GM19025 (cell line): ENCODE data around the gene HIRA.

Experiments used
- ATAC-seq: cut with Tn5 transposase; IDR thresholded peaks from one replicate; pipeline ENCODE4 v1.9.1; 2021; ENCODE audit warnings: mild to moderate bottlenecking, low read depth, moderate library complexity; ENCODE audit not compliant: unreplicated experiment

HIRA gene

DNA sequence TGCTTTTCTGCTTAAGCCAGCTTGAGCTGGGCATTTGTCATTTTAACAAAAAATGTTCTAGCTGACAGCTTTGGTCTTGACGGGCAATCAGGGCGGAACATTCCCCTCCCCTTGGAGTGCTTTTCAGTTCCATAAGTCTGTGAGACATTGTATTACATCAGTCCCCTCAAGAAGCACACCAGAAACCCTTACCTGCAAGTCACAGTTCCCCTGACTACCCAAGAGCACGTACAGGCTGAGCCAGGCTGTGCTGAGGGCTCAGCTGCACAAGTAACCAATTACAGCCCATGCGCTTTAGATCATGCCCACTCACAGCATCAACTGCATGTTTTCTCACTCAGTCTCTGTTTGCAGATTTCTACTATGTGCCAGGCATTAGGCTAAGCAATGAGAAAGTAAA is 19.1 kb downstream of the HIRA start:
- ATAC-seq = no peak

DNA sequence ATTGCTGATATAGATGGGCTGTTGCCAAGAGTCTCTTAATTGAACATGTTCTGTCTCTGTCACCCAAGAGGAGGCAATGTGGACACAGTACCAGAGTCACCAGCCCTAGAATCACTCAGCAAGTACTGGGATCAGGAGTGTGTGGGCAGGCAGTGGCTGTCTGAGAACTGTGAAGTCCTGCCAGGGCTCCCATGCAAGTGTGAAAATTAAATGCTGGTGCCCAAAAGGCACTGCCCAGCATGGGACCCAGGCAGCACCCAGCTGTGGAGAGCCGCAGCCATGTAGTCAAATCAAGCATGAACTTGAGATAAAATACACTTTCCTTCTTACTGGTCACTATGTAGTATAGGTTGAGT is 19.9 kb downstream of the HIRA start:
- ATAC-seq = no peak

DNA sequence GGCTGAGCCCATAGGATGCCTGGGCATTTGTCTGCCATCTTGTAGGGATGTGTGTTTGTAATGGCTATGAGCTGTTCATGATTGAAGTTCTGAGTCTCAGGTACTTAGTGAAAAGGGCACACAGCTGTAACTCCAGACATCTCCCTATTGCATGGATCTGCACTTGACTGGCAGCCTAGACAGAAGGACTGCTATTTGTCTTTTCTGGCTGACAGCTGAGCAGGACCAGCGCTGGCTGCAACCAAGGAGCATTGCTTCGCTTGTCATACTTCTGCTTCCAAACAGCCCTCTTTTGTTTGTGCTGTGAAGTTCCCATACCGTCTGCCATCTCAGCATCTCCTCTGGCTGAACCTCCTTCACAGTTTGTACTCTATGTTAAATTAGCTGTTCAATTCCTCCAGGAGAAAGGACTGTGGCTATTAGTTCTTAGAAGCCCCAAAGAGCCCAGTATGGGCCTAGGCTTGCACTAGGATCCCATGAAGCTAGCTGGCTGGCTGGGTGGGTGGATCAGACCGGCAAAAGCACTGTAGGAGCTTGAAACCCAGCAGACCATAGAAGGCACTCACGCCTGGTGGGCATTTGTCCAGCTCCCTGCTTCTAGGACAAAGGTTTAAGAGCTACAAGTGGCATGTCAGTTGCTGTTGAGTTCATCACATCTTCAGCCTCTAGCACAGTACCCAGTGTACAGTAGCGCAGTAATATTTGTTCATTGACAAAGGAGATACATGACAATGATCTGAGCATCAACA is 20.4 kb downstream of the HIRA start:
- no peak for ATAC-seq

DNA sequence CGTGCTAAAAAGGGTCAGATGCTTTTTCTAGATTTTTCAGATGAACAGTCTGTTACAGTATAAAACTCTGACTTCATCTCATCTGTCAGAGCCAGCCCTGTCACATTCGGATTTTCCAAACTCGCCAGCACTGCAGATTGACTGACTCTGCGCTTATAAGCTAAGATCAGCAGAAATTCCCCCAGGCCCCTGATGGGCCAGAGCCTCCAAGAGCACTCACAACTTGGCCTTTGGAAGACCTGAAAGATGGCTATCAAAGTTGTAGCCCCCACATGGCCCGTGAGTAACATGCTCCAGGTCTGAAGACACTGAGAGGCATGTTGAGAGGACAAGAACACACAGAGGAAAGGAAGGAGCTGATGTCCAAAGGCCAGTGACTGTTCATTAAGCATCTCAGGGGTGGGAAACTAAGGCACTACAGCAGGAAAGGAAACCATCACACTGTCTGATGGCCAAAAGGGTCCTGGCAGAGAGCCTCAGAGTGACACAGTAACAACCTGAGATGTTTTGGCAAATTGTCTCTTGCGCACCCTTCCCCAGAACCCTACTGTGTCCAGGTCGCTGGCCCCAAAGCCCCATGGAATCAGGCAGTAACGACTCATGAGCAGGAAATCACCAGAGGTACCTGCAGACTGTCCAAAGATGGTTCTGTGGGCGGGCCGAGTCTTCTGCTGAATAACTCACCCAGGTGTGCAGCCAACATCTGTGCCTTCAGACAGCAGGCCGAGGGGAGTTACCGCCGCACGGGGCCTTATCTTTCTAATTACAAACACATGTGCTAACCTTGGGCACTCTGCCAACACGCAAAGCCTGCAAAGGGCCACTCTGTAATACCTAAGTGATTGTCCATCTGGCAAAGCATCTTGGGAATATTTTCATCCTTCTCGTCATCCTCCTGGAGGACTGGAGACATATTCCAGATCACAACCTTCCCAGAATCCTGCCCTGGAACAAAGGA is 23.6 kb downstream of the HIRA start:
- no peak for ATAC-seq

DNA sequence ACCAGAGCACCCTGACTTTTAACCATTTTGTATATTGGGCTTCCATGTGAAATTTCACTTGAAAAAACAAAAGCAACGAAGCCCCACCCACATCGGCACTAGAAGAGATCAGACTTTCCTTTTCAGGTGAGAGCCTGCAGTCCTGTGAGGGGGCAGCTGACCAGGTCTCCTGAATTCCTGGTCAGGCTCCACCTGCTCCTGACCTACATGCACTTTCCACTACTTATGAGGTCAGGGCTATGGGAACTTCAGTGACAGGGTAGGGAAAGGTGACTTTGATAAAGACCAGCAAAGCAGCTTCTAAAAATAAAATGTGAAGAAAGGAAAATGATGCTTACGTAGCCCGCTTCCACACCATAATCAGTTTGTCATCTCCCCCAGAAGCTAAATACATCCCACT is 24.7 kb downstream of the HIRA start:
- ATAC-seq = no peak

DNA sequence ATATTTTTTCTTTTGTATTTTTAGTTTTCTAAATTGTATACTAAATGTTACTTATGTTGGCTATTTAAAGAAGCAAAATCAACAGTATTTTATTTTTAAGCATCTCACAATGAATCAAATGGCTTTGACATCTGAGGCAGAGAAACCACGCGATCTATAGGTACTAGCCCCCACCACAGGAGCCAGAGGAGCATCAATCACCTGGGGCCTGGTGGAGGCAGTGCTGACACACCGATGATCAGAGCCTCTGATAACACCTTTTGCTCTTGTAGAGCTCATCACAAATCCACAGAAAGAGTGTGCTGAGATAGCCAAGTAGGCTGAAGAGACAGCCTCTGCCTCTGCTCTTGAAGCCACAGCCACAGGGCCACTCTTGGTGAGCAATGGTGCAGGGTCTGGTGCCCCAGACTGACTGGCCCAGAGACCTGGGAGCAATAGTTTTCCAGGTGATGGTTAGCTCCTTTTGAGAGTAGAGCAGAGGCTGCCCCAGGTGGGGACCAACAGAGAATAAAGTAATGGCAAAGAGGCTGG is 25.2 kb downstream of the HIRA start:
- ATAC-seq = no peak

DNA sequence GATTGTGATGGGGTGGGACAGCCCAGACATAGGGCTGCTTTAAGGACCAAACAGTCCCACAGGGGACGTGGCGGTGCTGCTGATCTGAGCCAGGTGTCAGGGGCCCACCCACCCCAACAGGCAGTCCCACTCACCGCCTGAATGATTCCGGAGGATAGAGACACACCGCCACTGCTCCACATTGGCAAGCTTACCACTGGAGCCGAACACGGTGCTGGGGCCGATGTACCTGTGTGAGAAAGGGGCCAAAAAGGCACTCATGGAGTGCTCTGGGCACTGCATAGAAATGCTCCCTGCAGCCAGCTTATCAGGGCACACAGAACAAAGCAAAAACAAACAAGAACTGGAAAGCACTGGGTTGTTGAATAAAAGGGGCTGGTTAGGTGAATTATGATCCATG is 25.9 kb downstream of the HIRA start:
- ATAC-seq = no peak

DNA sequence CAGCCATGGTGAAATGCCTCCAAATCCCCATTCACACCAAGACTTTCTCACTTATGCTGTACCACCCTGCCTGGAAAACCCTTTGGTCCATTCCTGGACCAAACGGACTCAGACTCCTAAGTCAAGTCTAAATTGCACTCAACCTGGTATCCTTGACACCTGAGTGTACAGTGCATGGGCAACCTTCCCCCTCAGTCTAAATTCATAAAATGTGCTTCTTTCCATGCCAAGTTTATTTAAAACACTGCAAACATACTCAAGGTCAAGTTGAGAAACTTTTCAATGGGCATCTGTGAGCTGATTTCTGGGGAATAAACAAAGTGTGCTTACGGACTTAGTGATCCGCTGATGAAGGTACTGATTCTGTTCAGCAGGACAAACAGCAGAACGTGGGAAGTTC is 26.4 kb downstream of the HIRA start:
- no peak for ATAC-seq

DNA sequence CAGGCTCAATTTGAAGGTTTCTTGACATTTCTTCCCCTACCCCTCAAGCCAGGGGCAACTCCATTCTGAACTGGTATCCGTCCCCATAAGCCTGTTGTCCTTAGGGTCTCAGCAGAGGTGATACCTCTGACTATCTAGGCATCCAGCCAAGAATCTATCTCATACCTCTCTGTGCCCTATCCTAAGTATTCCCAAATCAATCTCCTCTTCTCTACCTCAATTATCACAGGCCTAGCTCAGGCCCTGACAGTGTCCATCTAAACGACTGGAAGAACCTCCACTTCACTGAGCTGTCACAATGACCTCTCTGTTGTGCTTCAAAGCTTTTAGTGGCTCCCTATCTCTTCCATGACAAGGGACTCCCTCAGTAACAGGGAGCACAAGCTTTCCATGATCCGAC is 26.9 kb downstream of the HIRA start:
- no peak for ATAC-seq

DNA sequence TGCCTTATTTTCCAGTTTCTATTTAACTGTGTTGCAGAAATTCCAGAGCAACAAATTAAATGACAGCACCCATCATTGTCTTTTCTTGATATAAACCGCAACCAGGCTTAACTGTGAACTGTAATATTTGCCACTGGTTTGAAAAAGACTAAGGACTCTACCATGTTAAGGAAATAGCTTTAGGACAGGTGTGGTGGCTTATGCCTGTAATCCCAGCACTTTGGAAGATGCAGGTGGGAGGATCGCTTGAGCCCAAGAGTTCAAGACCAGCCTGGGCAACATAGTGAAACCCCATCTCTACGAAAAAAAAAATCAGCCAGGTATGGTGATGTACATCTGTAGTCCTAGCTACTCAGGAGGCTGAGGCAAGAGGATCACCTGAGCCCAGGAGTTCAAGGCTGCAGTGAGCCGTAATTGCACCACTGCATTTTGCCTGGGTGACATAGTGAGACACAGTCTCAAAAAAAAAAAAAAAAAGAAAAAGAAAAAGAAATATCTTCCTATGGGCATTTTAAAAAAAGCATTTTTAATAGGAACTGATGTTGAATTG is 28.8 kb downstream of the HIRA start:
- ATAC-seq = no peak

DNA sequence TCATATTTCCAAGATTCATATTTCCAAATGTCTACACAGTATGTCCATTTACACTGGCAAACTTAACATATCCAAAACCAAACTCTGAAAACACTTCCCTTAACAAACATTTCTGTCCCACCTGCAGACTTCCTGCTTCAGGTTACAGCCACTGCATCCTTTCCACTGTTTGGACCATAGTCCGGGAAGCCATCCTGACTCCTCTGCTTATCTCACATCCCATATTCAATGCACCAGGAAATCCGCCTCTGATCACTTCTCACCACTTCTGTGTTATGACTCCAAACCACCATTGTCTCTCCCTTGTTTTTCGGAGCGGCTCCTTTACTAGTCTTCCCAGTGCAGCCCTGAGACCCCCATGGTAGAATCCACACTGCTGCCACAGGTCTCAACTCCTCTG is 30.1 kb downstream of the HIRA start:
- ATAC-seq = no peak

DNA sequence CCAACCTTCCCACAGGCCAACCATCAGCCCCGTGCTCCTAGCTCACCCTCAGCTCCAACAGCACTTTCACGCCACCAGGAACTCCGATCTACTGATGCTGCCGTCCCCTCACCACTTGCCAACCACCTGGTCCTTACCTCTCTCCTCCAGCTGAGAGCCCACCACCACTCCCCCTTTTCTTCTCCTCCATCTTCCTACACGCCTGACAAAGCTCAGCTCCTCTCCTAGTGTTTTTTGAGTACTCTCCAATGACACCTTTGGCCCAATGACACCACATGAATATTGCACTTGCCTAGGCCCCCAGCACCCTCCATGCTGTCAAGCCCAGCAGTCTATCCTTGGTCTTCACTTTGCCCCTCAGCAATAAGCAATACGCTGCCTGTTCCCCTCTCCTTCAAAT is 30.7 kb downstream of the HIRA start:
- no peak for ATAC-seq

DNA sequence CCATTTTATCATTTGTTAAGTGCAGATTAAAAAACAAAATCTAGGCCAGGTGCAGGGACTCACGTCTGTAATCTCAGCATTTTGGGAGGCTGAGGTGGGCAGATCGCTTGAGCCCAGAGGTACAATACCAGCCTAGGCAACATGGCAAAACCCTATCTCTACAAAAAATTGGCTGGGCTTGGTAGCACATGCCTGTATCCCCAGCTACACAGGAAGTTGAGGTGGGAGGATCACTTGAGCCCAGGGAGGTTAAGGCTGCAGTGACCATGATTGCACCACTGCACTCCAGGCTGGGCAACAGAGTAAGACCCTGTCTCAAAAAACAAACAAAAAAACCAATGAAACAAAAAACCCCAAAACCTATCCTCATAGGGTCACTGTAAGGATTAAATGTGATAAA is 32.9 kb downstream of the HIRA start:
- ATAC-seq = no peak

DNA sequence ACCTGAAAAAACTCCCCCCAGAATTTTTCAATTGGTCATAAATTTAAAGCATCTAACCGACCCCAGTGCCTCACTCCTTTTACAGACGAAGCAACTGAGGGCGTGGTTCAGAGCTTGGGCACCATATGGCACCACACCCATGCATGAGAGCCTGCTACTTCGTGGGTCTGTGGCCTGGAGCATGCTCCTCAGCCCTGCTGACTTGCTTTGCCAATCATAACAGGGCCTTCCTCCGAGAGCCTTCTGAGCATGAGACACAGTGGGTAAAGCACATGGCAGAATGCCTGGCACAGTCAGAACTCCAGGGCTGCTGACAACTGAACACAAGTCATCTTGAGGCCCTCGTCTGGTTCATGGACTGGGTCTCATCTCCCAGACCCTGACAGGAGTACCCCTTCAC is 33.3 kb downstream of the HIRA start:
- no peak for ATAC-seq

DNA sequence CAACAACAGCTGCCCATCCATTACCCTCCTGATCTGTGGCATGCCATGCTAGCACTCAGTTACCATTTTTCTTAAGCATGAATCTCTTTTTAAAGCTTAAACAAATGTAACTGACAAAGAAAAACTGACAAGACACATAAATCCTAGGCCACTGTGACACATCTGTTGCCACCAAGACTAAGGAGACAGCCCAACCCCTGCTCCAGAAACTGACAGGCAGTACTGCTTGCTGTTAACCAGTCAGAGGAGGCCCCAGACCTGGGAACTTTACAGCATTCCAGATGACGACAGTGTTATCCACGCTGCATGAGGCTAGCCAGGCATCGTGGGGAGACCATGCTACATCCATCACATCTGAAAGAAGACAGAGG is 33.8 kb downstream of the HIRA start:
- no peak for ATAC-seq

DNA sequence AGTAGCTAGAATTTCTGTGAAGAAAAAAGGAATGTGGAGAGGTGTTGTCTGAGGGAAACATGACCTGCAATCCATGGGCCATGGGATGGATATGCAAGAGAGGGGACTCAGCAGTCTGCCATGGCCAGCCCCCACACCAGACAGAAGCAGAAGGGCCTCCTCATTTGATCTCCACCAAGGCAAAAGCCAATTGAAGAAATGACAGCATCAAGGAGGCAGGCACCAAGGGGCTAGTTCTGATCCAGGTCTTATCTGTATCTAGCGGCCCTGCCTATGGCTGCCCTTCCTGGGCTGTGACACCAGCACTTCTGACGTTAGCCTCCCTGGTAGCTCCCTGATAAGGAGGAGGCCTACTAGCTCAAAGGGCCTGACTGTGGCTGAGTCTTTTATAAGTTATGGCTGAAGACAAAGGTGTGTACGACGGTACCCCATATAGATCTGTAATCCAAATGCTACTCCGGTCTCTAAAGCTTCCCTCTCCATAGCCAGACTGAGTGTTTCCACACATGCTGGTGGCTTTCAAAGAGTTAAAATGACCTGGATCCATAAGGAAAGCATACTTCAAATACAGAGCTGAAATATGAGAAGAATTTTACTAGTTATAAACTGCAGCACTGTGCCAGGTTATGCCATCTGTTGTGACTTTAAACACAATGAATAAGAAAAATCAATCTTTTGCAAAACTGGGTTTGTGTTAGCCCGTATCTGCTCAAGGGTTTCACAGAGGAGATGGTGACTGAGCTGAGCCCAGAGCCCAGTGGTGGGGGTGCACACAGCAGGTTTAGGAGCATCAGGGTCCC is 34.4 kb downstream of the HIRA start:
- ATAC-seq = no peak

DNA sequence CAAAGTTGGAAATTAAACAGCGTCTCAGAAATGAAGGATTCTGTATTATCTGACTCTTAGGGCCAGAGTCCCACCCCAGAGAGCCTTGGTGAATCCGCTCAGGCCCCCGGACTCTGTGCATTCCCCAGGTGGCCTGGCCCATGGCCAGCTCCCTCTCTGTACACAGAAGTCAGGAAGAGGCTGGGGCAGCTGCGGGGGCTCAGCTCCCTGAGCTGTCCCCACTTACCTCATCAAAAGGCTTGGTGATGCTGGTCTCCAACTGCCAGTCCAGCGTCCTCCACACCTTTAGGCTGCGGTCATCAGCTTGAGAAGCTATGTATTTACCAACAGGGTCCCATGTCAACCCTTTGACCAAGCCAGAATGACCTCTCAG is 35.0 kb downstream of the HIRA start:
- no peak for ATAC-seq

DNA sequence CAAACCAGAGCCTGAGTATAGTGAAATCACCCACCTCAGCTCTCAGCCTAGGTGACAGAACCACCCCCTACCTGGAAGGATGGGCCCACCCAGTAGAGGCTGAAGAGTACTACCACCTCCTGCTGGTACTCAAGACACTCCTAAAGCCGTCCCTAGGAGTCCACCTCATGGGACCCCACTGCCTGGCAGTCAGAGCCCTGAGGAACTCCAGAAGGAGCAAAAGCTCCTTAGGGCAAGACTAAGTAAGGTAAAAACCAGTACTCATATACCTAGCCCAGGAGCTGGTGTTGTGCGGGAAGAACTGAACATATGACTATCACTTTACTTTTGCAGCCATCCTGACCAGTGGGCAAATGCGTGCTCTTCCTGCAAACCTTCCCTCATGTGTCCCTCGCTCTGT is 36.3 kb downstream of the HIRA start:
- ATAC-seq = no peak

DNA sequence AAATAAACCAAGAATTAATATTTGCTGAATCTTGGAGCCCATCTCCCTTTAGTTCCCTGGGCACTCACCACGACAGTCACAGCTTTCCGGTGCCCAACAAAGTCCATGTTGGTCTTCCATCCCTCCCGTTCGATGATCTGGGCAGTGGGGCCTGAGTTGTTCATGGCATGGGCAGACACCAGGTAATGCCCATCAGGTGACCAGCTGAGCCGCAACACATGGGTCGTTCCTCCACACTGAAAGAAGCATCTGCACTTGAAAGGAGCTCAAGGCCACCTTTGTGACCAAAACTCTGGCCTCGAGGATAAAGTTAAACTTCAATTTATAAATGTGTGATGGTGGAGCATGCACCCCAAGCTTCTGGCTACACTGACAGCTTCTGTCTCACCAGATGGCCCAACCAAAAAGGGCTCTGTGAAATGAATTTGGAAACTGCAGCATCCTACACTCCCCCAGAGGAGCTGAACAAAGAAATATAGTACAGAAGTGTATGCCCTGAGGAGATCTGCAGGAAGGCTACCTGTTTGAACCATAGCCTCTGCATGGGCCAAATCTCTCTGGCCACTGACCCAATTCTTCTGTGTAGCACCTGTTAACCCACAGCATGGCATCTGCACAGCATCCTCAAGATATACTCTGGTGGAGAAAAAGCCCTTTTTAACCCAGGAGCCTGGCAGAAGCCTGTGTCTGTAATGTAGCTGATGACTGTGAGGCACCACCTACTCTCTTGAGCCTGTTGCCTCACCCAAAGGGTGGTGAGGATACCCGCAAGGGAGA is 37.1 kb downstream of the HIRA start:
- no peak for ATAC-seq

DNA sequence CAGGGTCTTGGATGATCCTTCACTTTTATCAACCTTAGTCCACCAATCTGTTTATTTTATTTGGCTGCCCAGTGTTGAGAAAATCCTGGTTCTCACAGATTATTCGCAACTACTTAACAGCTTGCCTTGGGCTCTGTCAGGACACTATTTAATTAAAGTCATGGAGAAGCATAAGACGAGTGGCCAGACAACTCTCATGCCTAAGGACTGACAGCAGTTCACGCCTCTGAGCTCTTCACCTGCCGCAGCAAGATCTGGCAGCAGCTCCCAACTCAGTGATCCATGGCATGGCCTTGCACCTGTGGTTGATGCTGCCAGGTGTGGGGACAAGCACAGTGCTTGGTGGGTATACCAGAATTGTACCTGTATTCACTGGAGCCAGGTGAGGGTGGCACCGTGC is 37.8 kb downstream of the HIRA start:
- no peak for ATAC-seq
